SK-N-SH (cell line): ENCODE data around the gene SLC6A11. TPM values are rescaled to one million over a fixed set of nuclear protein-coding genes. Genes with fewer than 3 reads are reported as not detected.
A peak's percentile ranks its signal among the peaks of the same experiment; 100 is the strongest.

Experiments used
- CTCF ChIA-PET: fragments of 300-600, 350-600 bp; formaldehyde crosslinking; extraction: SDS; loops from one replicate; lab custom pipeline; 2021; lab: Yijun Ruan, JAX
- POLR2A ChIA-PET: fragments of 350-600 bp; sonication (Branson Sonifier 250); formaldehyde crosslinking; extraction: SDS; loops from one replicate; lab custom pipeline; 2020; ENCODE audit warnings: antibody characterized with exemption, inconsistent platforms; lab: Yijun Ruan, JAX
- DNase-seq: peaks from one replicate; pipeline ENCODE4 v3.0.0; 2012
- H2AFZ ChIP-seq: fragments of 200-600 bp; sonication (generic); 2 replicates; pipeline ENCODE4 v1.8.1; 2016; ENCODE audit warnings: antibody characterized with exemption, mild to moderate bottlenecking, low read depth
- H3F3A ChIP-seq: fragments of 200-600 bp; sonication (generic); replicated peaks from 2 replicates; pipeline ENCODE3; 2016; ENCODE audit warnings: antibody characterized with exemption, mild to moderate bottlenecking; ENCODE audit not compliant: insufficient read depth
- H3K27ac ChIP-seq, 2 experiments: fragments of 200-500 bp in 1 of 2; fragments of 200-600 bp in 1 of 2; sonication (Bioruptor generic) in 1 of 2; sonication (generic), shearing (Covaris generic) in 1 of 2; 2 replicates each; pipeline versions ENCODE4 v1.5.1 to v1.6.1; 2014 to 2016; ENCODE audit warnings: low read depth in 2 of 2, inconsistent platforms in 1 of 2, low read length in 1 of 2, mild to moderate bottlenecking in 1 of 2, mixed read lengths in 1 of 2
- H3K27me3 ChIP-seq: fragments of 200-600 bp; sonication (generic), shearing (Covaris generic); 2 replicates; pipeline ENCODE4 v1.6.1; 2016; ENCODE audit warnings: mixed run types; ENCODE audit not compliant: insufficient read depth
- H3K36me3 ChIP-seq, 2 experiments: fragments of 200-500 bp in 1 of 2; fragments of 200-600 bp in 1 of 2; sonication (Bioruptor generic) in 1 of 2; sonication (generic) in 1 of 2; replicated peaks in 1 of 2; 2 replicates each; pipeline versions ENCODE3 to v1.5.1; 2014 to 2016; ENCODE audit warnings: low read length in 1 of 2, mild to moderate bottlenecking in 1 of 2; ENCODE audit not compliant: insufficient read depth in 2 of 2, control insufficient read depth in 1 of 2
- H3K4me1 ChIP-seq, 2 experiments: fragments of 200-500 bp in 1 of 2; fragments of 200-600 bp in 1 of 2; sonication (Bioruptor generic) in 1 of 2; sonication (generic), shearing (Covaris generic) in 1 of 2; 2 replicates each; pipeline versions ENCODE4 v1.5.1 to v1.6.1; 2014 to 2016; ENCODE audit warnings: low read depth in 1 of 2, low read length in 1 of 2, mixed run types in 1 of 2; ENCODE audit not compliant: insufficient read depth in 2 of 2, control insufficient read depth in 1 of 2
- H3K4me2 ChIP-seq: fragments of 200-600 bp; sonication (generic), shearing (Covaris generic); 2 replicates; pipeline ENCODE4 v1.6.1; 2017; ENCODE audit warnings: mixed run types
- H3K4me3 ChIP-seq, 2 experiments: fragments of 200-500 bp in 1 of 2; fragments of 200-600 bp in 1 of 2; sonication (Bioruptor generic) in 1 of 2; sonication (generic), shearing (Covaris generic) in 1 of 2; 2 replicates each; pipeline versions ENCODE4 v1.5.1 to v1.8.1; 2014 to 2016; ENCODE audit warnings: low read depth in 2 of 2, inconsistent platforms in 1 of 2, low read length in 1 of 2, mild to moderate bottlenecking in 1 of 2, mixed read lengths in 1 of 2, moderate library complexity in 1 of 2
- H3K79me2 ChIP-seq: fragments of 200-600 bp; sonication (generic); 2 replicates; pipeline ENCODE4 v1.8.1; 2017; ENCODE audit warnings: mild to moderate bottlenecking; ENCODE audit not compliant: insufficient read depth
- H3K9ac ChIP-seq: fragments of 200-600 bp; sonication (generic); 2 replicates; pipeline ENCODE4 v1.6.1; 2017; ENCODE audit warnings: mixed run types
- H3K9me2 ChIP-seq: fragments of 200-600 bp; sonication (generic); 2 replicates; pipeline ENCODE4 v1.6.1; 2017; ENCODE audit warnings: mixed run types
- H3K9me3 ChIP-seq: fragments of 200-600 bp; sonication (generic); 2 replicates; pipeline ENCODE4 v1.6.1; 2017; ENCODE audit warnings: mixed run types, mild to moderate bottlenecking, moderate library complexity
- H4K20me1 ChIP-seq: fragments of 200-600 bp; sonication (generic); 2 replicates; pipeline ENCODE4 v1.6.1; 2017; ENCODE audit warnings: mild to moderate bottlenecking, mixed run types; ENCODE audit not compliant: insufficient read depth
- CHD2 ChIP-seq: fragments of 150-350 bp; IDR thresholded peaks from 2 replicates; pipeline ENCODE4 v1.6.1; 2018; ENCODE audit warnings: low read length; ENCODE audit not compliant: partially characterized antibody
- ELF1 ChIP-seq: IDR thresholded peaks from 2 replicates; pipeline ENCODE4 v1.4.0; 2012
- FOXM1 ChIP-seq: IDR thresholded peaks from 2 replicates; pipeline ENCODE4 v1.4.0; 2012; ENCODE audit warnings: low read depth, mild to moderate bottlenecking
- GABPA ChIP-seq: IDR thresholded peaks from 2 replicates; pipeline ENCODE4 v1.4.0; 2012; ENCODE audit warnings: low read depth, mild to moderate bottlenecking
- GATA2 ChIP-seq: sonication (generic); formaldehyde crosslinking; IDR thresholded peaks from 2 replicates; pipeline ENCODE4 v1.5.0; 2020; ENCODE audit warnings: mild to moderate bottlenecking, missing genetic modification reagents
- JUND ChIP-seq: IDR thresholded peaks from 2 replicates; pipeline ENCODE4 v1.4.0; 2012
- MXI1 ChIP-seq: IDR thresholded peaks from 2 replicates; pipeline ENCODE4 v1.6.1; 2012; ENCODE audit warnings: mild to moderate bottlenecking, low read depth, low read length, improper control_type of control experiment
- NRF1 ChIP-seq: IDR thresholded peaks from 2 replicates; pipeline ENCODE4 v1.6.1; 2012; ENCODE audit warnings: low read depth, mild to moderate bottlenecking, low read length
- POLR2AphosphoS5 ChIP-seq: IDR thresholded peaks from 2 replicates; pipeline ENCODE4 v1.6.1; 2012; ENCODE audit warnings: low read depth, low read length
- RAD21 ChIP-seq: IDR thresholded peaks from 2 replicates; pipeline ENCODE4 v1.6.1; 2012; ENCODE audit warnings: mild to moderate bottlenecking, low read length
- RCOR1 ChIP-seq: fragments of 150-350 bp; IDR thresholded peaks from 2 replicates; pipeline ENCODE4 v1.6.1; 2017; ENCODE audit warnings: antibody characterized with exemption, low read length
- REST ChIP-seq: IDR thresholded peaks from 2 replicates; pipeline ENCODE4 v1.6.1; 2012; ENCODE audit warnings: mild to moderate bottlenecking, low read depth, low read length, moderate library complexity
- RFX5 ChIP-seq: IDR thresholded peaks from 2 replicates; pipeline ENCODE4 v1.6.1; 2012; ENCODE audit warnings: mild to moderate bottlenecking, improper control_type of control experiment, low read length
- RXRA ChIP-seq: IDR thresholded peaks from 2 replicates; pipeline ENCODE4 v1.4.0; 2012; ENCODE audit warnings: low read depth, mild to moderate bottlenecking, borderline replicate concordance
- SIN3A ChIP-seq: IDR thresholded peaks from 2 replicates; pipeline ENCODE4 v1.6.1; 2012; ENCODE audit warnings: low read depth, mild to moderate bottlenecking, low read length, moderate library complexity, borderline replicate concordance
- SMC3 ChIP-seq: IDR thresholded peaks from 2 replicates; pipeline ENCODE4 v1.6.1; 2012; ENCODE audit warnings: low read depth, low read length, improper control_type of control experiment
- USF2 ChIP-seq: fragments of 150-350 bp; IDR thresholded peaks from 2 replicates; pipeline ENCODE4 v1.6.1; 2017; ENCODE audit warnings: antibody characterized with exemption, low read length, low read depth, borderline replicate concordance
- YY1 ChIP-seq: IDR thresholded peaks from 2 replicates; pipeline ENCODE4 v1.4.0; 2012; ENCODE audit warnings: low read depth, mild to moderate bottlenecking
- WGBS: methylation state at CpG from one replicate; pipeline ENCODE4 v1.1.6; 2017; ENCODE audit warnings: low lambda C conversion rate; 5-methylcytosine and 5-hydroxymethylcytosine counted together
- polyA plus RNA-seq, 3 experiments: library from polyadenylated mRNA; depleted of rRNA; stranded (reverse); fragments of >200 nt; gene quantifications; 2 replicates each; pipeline ENCODE4 v1.2.3, GENCODE V29; 2012
- TF ChIP-seq, protein P1 (sequence below): fragments of 150-350 bp; IDR thresholded peaks from 2 replicates; pipeline ENCODE4 v1.6.1; 2016; ENCODE audit warnings: mild to moderate bottlenecking, low read depth, low read length

Gene SLC6A11
- polyA plus RNA-seq, 1 of the 3 experiments (the other 2 are of a cell fraction), result 0.03 TPM

DNA sequence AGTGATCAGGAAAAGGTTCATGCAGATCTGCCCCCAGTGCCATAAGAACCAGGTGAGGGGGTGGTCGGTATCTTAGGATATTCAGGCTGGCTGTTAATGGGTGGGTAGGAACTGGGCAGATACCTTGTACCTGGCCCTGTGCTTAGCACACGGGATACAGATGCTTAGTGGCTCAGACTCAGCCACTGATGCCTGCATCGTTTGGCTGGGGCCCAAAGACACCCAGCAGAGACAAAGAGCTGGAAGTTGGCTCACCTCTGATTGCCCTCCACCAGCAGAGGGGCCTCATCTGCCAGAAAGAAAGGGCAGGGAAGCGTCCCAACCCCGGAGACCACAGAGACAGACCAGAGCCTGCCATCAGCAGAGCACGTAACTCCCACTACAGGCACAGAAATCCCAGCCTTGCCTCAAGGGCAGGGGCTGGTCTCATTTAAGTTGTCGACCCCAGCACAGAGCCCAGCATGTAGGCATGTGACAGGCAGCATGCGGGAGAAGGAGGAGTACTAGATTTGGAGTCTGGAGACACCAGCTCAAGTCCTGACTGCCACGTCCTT, 112.5 kb downstream of the SLC6A11 start:
- no peaks in the 10 kb centered on the region for H3K36me3 ChIP-seq
- TF ChIP-seq MXI1 (no peak), CHD2 (no peak), ELF1 (no peak)
- ChIA-PET CTCF (interaction anchor here (0.5 to 4.2 kb wide), 7 partner anchors 9 to 203 kb away, joined by 3 to 18 read pairs (median 9); no protein-coding TSS in a partner anchor), POLR2A (no interaction called here)
- no peaks in the 10 kb centered on the region for H3K9me3 ChIP-seq
- H3F3A ChIP-seq, result no peaks in the 10 kb centered on the region
- H3K9me2 ChIP-seq, result no peaks in the 10 kb centered on the region
- no peak overlapping the region for H3K9ac ChIP-seq
- peak overlapping the region in 1 of 2 experiments; percentile 79; a peak in 2 of 4 replicates for H3K27ac ChIP-seq
- DNase-seq, result peak; percentile 62
- no peak overlapping the region for H2AFZ ChIP-seq
- H4K20me1 ChIP-seq, result no peaks in the 10 kb centered on the region
- H3K4me3 ChIP-seq, result no peak overlapping the region
- no peak overlapping the region for H3K4me2 ChIP-seq
- H3K4me1 ChIP-seq, result peaks cover 0 to 34% of the 10 kb centered on the region in 2 experiments; a peak in 1 of 4 replicates
- no peaks in the 10 kb centered on the region for H3K79me2 ChIP-seq
- H3K27me3 ChIP-seq, result no peaks in the 10 kb centered on the region
- WGBS, result 17% methylated on average over 6 of the region's 9 CpGs

DNA sequence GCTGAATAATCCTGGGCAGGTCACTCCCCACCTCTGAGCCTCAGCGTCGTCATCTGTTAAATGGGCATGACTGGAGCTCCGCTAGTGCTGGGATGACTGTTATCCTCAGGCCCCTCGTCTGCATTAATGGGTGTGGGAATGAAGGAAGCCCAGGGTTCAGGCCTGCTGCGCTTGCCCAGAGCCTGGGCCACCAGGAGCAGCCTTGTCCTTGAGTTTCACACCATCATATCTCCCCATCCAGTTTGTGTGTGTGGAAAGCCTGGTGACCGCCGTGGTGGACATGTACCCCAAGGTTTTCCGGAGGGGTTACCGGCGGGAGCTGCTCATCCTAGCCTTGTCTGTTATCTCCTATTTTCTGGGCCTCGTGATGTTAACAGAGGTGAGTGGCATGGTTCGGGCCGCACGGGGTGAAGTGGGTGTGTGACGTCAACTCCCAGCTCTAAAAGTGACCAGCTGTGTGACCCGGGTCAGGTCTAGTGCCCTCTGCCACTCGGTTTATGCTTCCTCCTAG, 113.0 kb downstream of the SLC6A11 start:
- H3K79me2 ChIP-seq, result no peaks in the 10 kb centered on the region
- no peaks in the 10 kb centered on the region for H4K20me1 ChIP-seq
- peaks cover 0 to 34% of the 10 kb centered on the region in 2 experiments; a peak in 1 of 4 replicates for H3K4me1 ChIP-seq
- H3K4me2 ChIP-seq, result no peak overlapping the region
- H3F3A ChIP-seq, result no peaks in the 10 kb centered on the region
- CTCF ChIA-PET, result interaction anchor here (0.5 to 4.2 kb wide), 9 partner anchors 8 to 202 kb away, joined by 3 to 18 read pairs (median 3); no protein-coding TSS in a partner anchor
- 72% methylated on average over 10 of the region's 17 CpGs for WGBS
- no peak overlapping the region for H3K4me3 ChIP-seq
- H3K27me3 ChIP-seq, result no peaks in the 10 kb centered on the region
- peak overlapping the region in 1 of 2 experiments; percentile 79; a peak in 1 of 4 replicates for H3K27ac ChIP-seq
- no peaks in the 10 kb centered on the region for H3K9me3 ChIP-seq
- no peak overlapping the region for H2AFZ ChIP-seq
- POLR2A ChIA-PET, result no interaction called here
- no peaks in the 10 kb centered on the region for H3K36me3 ChIP-seq
- no peak overlapping the region for H3K9ac ChIP-seq
- TF ChIP-seq JUND (no peak), USF2 (no peak), SMC3 (no peak), MXI1 (no peak), NRF1 (no peak), GABPA (no peak), RXRA (no peak), ELF1 (no peak), YY1 (no peak), FOXM1 (no peak), POLR2AphosphoS5 (no peak), GATA2 (CRISPR knock-in tag) (no peak), RCOR1 (no peak), REST (no peak), RFX5 (no peak), RAD21 (no peak), SIN3A (no peak)
- TF ChIP-seq, protein P1, sequence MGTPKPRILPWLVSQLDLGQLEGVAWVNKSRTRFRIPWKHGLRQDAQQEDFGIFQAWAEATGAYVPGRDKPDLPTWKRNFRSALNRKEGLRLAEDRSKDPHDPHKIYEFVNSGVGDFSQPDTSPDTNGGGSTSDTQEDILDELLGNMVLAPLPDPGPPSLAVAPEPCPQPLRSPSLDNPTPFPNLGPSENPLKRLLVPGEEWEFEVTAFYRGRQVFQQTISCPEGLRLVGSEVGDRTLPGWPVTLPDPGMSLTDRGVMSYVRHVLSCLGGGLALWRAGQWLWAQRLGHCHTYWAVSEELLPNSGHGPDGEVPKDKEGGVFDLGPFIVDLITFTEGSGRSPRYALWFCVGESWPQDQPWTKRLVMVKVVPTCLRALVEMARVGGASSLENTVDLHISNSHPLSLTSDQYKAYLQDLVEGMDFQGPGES, result no peak
- no peaks in the 10 kb centered on the region for H3K9me2 ChIP-seq
- no peak for DNase-seq
